ENCODE results near the gene SLC40A1.

The SLC40A1 gene

GRCh38 chr2:189544318-189545042 is 36.1 kb downstream of the SLC40A1 start:
- DNase-seq (ENCODE audit: insufficient read length, low spot score): no peak
- FAIRE-seq: no peak

GRCh38 chr2:189543367-189543766 is 37.2 kb downstream of the SLC40A1 start:
- DNase-seq (ENCODE audit: insufficient read length, low spot score): no peak
- no peak for FAIRE-seq

GRCh38 chr2:189542145-189542882 is 38.3 kb downstream of the SLC40A1 start:
- peak; percentile 62 for FAIRE-seq
- DNase-seq (ENCODE audit: insufficient read length, low spot score): no peak

GRCh38 chr2:189541591-189541990 is 39.0 kb downstream of the SLC40A1 start:
- DNase-seq (ENCODE audit: insufficient read length, low spot score) (no peak), FAIRE-seq (no peak)

GRCh38 chr2:189540551-189540950 is 40.0 kb downstream of the SLC40A1 start:
- FAIRE-seq (no peak), DNase-seq (ENCODE audit: insufficient read length, low spot score) (no peak)

- no peak for DNase-seq (ENCODE audit: insufficient read length, low spot score)
- FAIRE-seq: no peak
Observed at GRCh38 chr2:189538402-189538801, 42.2 kb downstream of the SLC40A1 start.

GRCh38 chr2:189536830-189537229 is 43.8 kb downstream of the SLC40A1 start:
- FAIRE-seq (no peak), DNase-seq (ENCODE audit: insufficient read length, low spot score) (no peak)

- no peak for FAIRE-seq
- DNase-seq (ENCODE audit: insufficient read length, low spot score): peak; percentile 11
Observed at GRCh38 chr2:189534854-189535832, 45.4 kb downstream of the SLC40A1 start.

- DNase-seq (ENCODE audit: insufficient read length, low spot score): no peak
- no peak for FAIRE-seq
Observed at GRCh38 chr2:189533288-189534035, 47.1 kb downstream of the SLC40A1 start.

- FAIRE-seq (no peak), DNase-seq (ENCODE audit: insufficient read length, low spot score) (no peak)
Observed at GRCh38 chr2:189530965-189531637, 49.5 kb downstream of the SLC40A1 start.

GRCh38 chr2:189528617-189529016 is 52.0 kb downstream of the SLC40A1 start:
- no peak for DNase-seq (ENCODE audit: insufficient read length, low spot score)
- FAIRE-seq: no peak

- DNase-seq (ENCODE audit: insufficient read length, low spot score): no peak
- no peak for FAIRE-seq
Observed at GRCh38 chr2:189527812-189528592, 52.6 kb downstream of the SLC40A1 start.

- no peak for DNase-seq (ENCODE audit: insufficient read length, low spot score)
- FAIRE-seq: peak; percentile 38
Observed at GRCh38 chr2:189527041-189527750, 53.4 kb downstream of the SLC40A1 start.

- FAIRE-seq: no peak
Observed at GRCh38 chr2:189526241-189526640, 54.3 kb downstream of the SLC40A1 start.

GRCh38 chr2:189524746-189525145 is 55.8 kb downstream of the SLC40A1 start:
- FAIRE-seq (no peak), DNase-seq (ENCODE audit: insufficient read length, low spot score) (no peak)

More at GRCh38 chr2:189526241-189526640, 54.3 kb downstream of the SLC40A1 start:
- DNase-seq (ENCODE audit: insufficient read length, low spot score): no peak

GRCh38 chr2:189522435-189523151 is 58.0 kb downstream of the SLC40A1 start:
- DNase-seq (ENCODE audit: insufficient read length, low spot score) (no peak), FAIRE-seq (no peak)

GRCh38 chr2:189521699-189522434 is 58.7 kb downstream of the SLC40A1 start:
- DNase-seq (ENCODE audit: insufficient read length, low spot score) (no peak), FAIRE-seq (no peak)

All from HTR-8/SVneo (cell line).